Measurements from ENCODE around the gene CCDC102A. TPM values are rescaled to one million over a fixed set of nuclear protein-coding genes. Genes with fewer than 3 reads are reported as not detected.

CCDC102A gene
- total RNA-seq, 4 donors from 2014 or later, result 2.2 to 17.7 (median 3.7) TPM

DNA sequence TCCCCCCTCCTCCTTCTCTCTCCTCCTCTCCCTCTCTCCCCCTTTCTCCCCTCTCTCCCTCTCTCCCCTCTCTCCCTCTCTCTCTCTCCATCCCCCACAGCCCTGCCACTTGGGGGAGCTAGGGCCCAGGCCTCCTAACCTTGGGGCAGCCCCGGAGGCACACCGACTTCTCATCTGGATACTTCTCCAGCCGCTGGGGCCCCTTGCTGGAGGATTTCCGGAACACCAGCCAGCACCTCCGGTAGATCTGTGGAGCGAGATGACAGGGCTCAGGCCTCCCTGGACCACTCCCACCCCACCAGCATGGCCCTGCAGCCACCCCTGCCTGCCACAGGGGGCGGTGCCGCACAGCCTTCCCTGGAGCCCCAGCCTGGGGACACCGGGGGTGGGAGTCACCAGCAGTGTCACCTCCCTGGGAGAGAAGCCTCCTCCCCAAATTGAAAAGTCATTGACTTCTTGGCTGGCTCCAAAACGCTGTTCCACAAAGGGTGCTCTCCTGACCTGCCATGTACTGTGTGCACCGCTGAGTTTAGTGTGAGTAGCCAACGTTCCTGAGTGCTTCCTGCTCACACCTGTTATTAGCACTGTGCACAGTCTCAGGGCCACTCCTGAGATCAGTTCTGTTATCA is 60.5 kb downstream of the CCDC102A start:
- TF ChIP-seq POLR2AphosphoS5 (IDR thresholded peaks at IDR 0.05) (no peak), POLR2A (IDR thresholded peaks at IDR 0.05) (no peak)
- TF ChIP-seq, protein P1, sequence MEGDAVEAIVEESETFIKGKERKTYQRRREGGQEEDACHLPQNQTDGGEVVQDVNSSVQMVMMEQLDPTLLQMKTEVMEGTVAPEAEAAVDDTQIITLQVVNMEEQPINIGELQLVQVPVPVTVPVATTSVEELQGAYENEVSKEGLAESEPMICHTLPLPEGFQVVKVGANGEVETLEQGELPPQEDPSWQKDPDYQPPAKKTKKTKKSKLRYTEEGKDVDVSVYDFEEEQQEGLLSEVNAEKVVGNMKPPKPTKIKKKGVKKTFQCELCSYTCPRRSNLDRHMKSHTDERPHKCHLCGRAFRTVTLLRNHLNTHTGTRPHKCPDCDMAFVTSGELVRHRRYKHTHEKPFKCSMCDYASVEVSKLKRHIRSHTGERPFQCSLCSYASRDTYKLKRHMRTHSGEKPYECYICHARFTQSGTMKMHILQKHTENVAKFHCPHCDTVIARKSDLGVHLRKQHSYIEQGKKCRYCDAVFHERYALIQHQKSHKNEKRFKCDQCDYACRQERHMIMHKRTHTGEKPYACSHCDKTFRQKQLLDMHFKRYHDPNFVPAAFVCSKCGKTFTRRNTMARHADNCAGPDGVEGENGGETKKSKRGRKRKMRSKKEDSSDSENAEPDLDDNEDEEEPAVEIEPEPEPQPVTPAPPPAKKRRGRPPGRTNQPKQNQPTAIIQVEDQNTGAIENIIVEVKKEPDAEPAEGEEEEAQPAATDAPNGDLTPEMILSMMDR (IDR thresholded peaks at IDR 0.05), result peak; percentile 24 to 50 (median 34)
- intact Hi-C loops (cut with DNase I; ENCODE audit: low total_unique reads), result no loop called here
- 30 to 33% methylated on average over 1 to 12 of the region's 12 CpGs for WGBS, 2 donors (ENCODE audit: low coverage in 1 of 2)

GRCh38 chr16:57474671-57475661 is 61.4 kb downstream of the CCDC102A start:
- in situ Hi-C loops (cut with MboI; ENCODE audit: low pct_ligation_motif_present in 1 of 4, low pct_unique_long_range_greater_than_20kb in 1 of 4, low sequenced_read_pairs in 3 of 4), result no loop called here
- WGBS, 2 donors (ENCODE audit: low coverage in 1 of 2), result 70 to 84% methylated on average over 2 to 30 of the region's 30 CpGs
- H3K4me3 ChIP-seq, result no peak overlapping the region
- H3K36me3 ChIP-seq, result peaks cover 0 to 6% (median 2%) of the 10 kb centered on the region in 4 donors
- no peak overlapping the region for H3K27ac ChIP-seq
- peaks cover 26 to 47% (median 34%) of the 10 kb centered on the region in 4 donors for H3K4me1 ChIP-seq
- TF ChIP-seq POLR2AphosphoS5 (IDR thresholded peaks at IDR 0.05) (no peak), EP300 (IDR thresholded peaks at IDR 0.05; ENCODE audit: low read depth) (no peak), POLR2A (IDR thresholded peaks at IDR 0.05) (no peak)
- TF ChIP-seq, protein P1 (IDR thresholded peaks at IDR 0.05), result no peak
- no peak for DNase-seq
- H3K27me3 ChIP-seq, result no peaks in the 10 kb centered on the region
- intact Hi-C loops (cut with DNase I; ENCODE audit: low total_unique reads), result no loop called here
- no peaks in the 10 kb centered on the region for H3K9me3 ChIP-seq

More for the DNA sequence above, 60.5 kb downstream of the CCDC102A start:
- H3K9me3 ChIP-seq, result no peaks in the 10 kb centered on the region
- no peak overlapping the region for H3K4me3 ChIP-seq
- no peak overlapping the region for H3K27ac ChIP-seq
- no peaks in the 10 kb centered on the region for H3K27me3 ChIP-seq
- DNase-seq, result peak; percentile 51
- in situ Hi-C loops (cut with MboI; ENCODE audit: low pct_ligation_motif_present in 1 of 4, low pct_unique_long_range_greater_than_20kb in 1 of 4, low sequenced_read_pairs in 3 of 4), result no loop called here
- H3K4me1 ChIP-seq, result peaks cover 23 to 47% (median 34%) of the 10 kb centered on the region in 4 donors
- no peaks in the 10 kb centered on the region for H3K36me3 ChIP-seq

- 86% methylated on average over 8 of the region's 8 CpGs; no CpG with 5 or more reads in 1 of the 2 donors for WGBS, 2 donors (ENCODE audit: low coverage in 1 of 2)
- Histone ChIP-seq H3K4me3 (no peak overlapping the region), H3K9me3 (no peaks in the 10 kb centered on the region), H3K27me3 (no peaks in the 10 kb centered on the region), H3K4me1 (peaks cover 15 to 39% (median 30%) of the 10 kb centered on the region in 4 donors), H3K27ac (no peak overlapping the region), H3K36me3 (peaks cover 0 to 16% (median 7%) of the 10 kb centered on the region in 4 donors)
- in situ Hi-C loops (cut with MboI; ENCODE audit: low pct_ligation_motif_present in 1 of 4, low pct_unique_long_range_greater_than_20kb in 1 of 4, low sequenced_read_pairs in 3 of 4), result no loop called here
- no peak for TF ChIP-seq POLR2AphosphoS5 (IDR thresholded peaks at IDR 0.05)
- TF ChIP-seq, protein P1 (IDR thresholded peaks at IDR 0.05), result no peak
- no peak for TF ChIP-seq EP300 (IDR thresholded peaks at IDR 0.05; ENCODE audit: low read depth)
- no peak for TF ChIP-seq POLR2A (IDR thresholded peaks at IDR 0.05)
- intact Hi-C loops (cut with DNase I; ENCODE audit: low total_unique reads), result no loop called here
- DNase-seq, result no peak
Observed at GRCh38 chr16:57473906-57474305, 62.5 kb downstream of the CCDC102A start.

- Histone ChIP-seq H3K4me1 (peaks cover 11 to 33% (median 26%) of the 10 kb centered on the region in 4 donors), H3K27me3 (no peaks in the 10 kb centered on the region), H3K9me3 (no peaks in the 10 kb centered on the region), H3K36me3 (peaks cover 0 to 18% (median 7%) of the 10 kb centered on the region in 4 donors), H3K27ac (no peak overlapping the region), H3K4me3 (no peak overlapping the region)
- WGBS, 2 donors (ENCODE audit: low coverage in 1 of 2), result 91 to 93% methylated on average over 8 to 14 of the region's 14 CpGs
- in situ Hi-C loops (cut with MboI; ENCODE audit: low pct_ligation_motif_present in 1 of 4, low pct_unique_long_range_greater_than_20kb in 1 of 4, low sequenced_read_pairs in 3 of 4) (no loop called here), intact Hi-C loops (cut with DNase I; ENCODE audit: low total_unique reads) (no loop called here)
- DNase-seq, result no peak
- TF ChIP-seq EP300 (IDR thresholded peaks at IDR 0.05; ENCODE audit: low read depth), result no peak
- no peak for TF ChIP-seq POLR2AphosphoS5 (IDR thresholded peaks at IDR 0.05)
- no peak for TF ChIP-seq POLR2A (IDR thresholded peaks at IDR 0.05)
- TF ChIP-seq, protein P1 (IDR thresholded peaks at IDR 0.05), result no peak
Observed at GRCh38 chr16:57473176-57473840, 63.1 kb downstream of the CCDC102A start.
